GM19468 (cell line): ENCODE measurements around the gene CYP11A1.
A peak's percentile ranks its signal among the peaks of the same experiment; 100 is the strongest.

ENCODE experiments used
- ATAC-seq: cut with Tn5 transposase; IDR thresholded peaks from one replicate; pipeline ENCODE4 v1.9.1; 2021; ENCODE audit warnings: mild to moderate bottlenecking, moderate library complexity, moderate number of reproducible peaks; ENCODE audit not compliant: unreplicated experiment; ENCODE audit errors: extremely low read depth

CYP11A1 gene

DNA sequence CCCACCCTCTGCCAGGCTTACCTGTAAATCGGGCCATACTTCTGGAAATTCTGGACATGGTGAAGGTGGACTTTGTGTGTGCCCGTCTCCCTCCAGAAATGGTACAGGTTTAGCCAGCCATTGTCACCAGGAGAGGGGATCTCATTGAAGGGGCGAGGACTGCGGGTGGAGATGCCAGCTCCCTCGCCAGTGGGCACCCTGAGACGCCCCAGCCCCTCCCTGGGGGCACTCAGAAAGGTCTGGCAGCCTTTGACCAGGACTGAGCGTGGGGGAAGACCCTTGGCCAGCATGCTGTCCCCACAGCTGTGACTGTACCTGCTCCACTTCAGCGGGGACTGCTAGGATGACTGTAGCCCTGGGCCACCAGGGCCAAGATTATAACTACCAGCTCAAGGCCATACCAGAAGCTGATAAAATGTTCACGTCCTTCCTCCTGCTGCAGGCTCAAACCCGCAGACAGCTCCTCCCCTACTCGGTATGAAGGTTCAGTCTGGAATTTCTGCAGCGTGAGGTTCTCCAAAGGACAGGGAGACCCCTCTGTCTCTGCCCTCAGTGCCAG is at the start of gene CYP11A1:
Gene CYP11A1, minus strand, starts transcription at position 351 of the 559 bp plus-strand sequence. Its CDS starts 61 bp downstream, at position 290.
- ATAC-seq: no peak

GRCh38 chr15:74417225-74417624 is 49.8 kb upstream of the CYP11A1 start:
- ATAC-seq: no peak

DNA sequence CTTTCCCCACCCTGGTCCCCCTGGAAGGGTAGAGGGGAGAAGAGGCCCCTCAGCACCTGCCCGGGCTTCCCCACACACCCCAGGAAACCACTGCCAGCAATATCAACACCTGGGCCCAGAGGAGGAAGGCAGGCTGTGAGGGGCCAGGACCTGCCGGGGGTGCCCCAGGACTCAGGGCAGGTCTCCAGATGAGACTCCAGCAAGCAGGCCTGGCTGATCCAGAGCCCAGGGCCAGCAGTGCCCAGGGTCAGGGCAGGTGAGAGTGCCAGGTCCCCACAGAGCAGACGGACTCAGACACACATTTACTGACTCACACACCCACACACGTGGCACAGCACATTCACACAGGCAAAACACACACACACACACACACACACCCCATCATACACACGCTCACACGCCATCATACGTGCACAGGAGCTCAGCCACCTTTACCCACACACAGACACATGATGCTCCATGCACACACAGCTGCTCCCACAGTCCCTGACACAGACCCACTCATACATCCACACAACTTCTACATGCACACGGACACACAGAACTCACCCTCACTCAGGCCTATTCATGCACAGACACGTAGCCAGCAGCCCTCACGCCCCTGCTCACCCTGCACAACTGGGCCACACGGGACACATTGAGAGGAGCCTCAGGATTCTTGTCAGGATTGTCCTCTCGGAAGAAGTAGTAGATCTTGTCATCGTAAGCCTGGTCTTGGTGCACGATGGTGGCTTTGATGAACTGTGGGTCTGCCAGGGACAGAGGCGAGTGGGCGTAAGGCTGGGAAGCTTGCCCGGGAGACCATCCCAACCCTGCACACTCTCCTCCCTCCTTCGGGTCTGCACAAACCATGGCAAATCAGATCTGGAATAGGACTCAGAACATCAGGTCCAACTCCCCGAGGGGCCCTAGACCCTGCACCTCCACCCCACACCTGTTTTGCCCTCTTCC is 48.8 kb upstream of the CYP11A1 start:
- ATAC-seq: no peak

- ATAC-seq: no peak
Measured at GRCh38 chr15:74414603-74415338, 47.3 kb upstream of the CYP11A1 start.

GRCh38 chr15:74414081-74414580 is 46.7 kb upstream of the CYP11A1 start:
- no peak for ATAC-seq

GRCh38 chr15:74413350-74414080 is 46.1 kb upstream of the CYP11A1 start:
- ATAC-seq: no peak

- no peak for ATAC-seq
Measured at GRCh38 chr15:74412159-74412558, 44.7 kb upstream of the CYP11A1 start.

DNA sequence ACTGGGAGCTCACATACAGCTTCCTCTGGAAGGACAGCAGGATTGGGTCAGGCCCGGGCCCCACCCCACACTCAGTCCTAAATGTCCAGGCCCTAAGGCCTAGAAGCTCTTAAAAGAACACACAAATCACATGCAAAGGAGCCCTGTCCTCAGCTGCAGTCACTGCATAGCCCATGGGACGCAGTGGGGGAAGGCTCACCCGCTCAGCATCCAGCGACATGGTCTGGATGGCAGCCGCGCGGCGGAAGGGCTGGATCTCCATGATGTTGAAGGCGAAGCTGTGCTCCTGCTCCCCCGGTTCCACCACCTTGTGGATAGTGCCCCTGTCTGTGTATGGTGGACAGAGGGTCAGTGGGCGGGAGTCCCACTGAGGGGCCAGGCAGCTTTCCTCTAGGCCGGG is 44.2 kb upstream of the CYP11A1 start:
- no peak for ATAC-seq

DNA sequence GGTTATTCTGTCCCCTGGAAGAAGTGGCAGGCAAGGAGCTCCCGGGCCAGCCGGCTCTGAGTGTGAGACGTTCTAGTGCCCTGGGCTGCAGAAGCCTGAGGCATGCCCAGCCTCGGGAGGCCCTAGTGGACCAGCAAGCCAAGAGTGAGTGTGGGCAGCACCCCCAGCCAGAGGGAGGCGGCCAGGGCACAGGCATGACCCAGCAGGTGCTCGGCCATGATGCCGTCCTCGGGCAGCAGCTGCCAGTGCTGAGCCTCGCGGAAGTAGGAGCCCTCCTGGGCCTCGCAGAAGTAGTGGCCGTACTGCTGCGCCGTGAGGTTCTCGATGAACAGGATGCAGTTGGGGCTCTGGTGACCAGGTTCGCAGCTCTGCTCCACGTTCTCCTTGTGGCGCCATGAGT is 43.1 kb upstream of the CYP11A1 start:
- ATAC-seq: no peak

- ATAC-seq: no peak
Measured at GRCh38 chr15:74409225-74409624, 41.8 kb upstream of the CYP11A1 start.

DNA sequence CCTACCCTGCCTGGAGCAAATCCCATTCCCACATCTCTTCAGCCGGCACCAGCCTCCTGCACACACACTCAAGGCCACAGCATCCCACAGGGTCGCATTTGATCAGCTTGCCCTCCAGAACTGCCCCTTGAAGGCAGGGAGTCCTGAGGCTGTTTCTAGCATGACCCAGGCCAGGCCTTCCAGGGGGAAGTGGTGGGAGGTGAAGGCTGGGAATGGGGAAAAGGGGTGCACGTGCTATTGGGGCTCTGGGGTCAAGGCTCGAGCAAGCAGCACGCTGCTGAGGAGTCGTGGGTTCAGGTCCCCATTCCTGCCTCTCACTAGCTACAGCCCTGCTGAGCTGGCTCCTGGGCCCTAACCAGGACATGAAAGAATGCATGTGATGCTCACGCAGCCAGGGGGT is 41.4 kb upstream of the CYP11A1 start:
- ATAC-seq: no peak

DNA sequence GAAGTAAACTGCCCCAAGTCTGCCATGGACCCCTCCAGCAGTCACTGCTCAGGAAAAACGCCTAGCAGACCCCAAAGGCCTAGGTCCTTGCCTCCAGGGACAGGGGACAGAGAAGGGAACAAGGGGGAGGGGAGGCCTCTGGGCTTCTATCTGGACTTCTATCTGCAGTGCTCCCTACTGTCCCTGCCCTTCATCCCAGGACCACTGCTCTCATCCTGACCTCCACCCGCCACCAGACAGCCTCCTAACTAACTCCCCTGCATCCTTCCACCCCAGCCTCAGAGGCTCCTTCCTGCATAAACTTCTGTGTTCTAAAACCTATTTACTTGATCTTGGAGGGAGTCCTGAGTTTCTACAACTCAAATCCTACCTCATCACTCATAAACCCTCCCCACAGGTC is 40.9 kb upstream of the CYP11A1 start:
- no peak for ATAC-seq

DNA sequence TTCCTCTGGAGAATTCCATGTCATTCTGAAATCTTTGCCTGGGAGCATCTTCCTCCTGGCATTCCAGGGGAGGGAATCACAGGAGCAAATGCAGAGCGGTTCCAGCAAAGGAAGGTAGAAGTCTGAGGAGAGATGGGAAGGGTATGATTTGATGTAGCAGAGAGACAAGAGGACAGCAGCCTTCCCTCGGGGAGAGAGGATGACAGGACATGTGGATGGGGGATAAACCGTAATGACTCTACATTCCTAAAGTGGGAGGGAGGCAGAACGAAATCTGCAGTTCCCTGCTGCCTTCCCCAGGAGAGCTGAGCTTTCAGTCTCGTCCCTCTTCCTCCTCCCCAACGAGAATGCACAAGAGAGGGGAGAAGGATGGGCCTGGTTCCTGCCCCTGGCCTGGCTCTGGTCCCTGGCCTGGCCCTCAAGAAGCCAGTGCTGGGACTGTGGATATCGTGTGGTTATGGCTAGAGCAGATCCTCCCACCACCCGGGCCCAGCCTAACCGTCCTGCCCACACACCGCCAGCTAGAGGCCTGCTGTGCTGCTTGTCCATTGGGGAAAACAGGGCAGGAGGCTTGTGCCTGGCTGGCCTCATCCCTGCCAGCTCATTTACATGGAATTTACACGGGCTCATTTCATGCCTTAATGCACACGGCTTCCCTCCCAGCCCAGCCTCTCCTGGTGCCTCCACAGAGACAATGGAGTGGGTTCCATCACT is 39.7 kb upstream of the CYP11A1 start:
- no peak for ATAC-seq

DNA sequence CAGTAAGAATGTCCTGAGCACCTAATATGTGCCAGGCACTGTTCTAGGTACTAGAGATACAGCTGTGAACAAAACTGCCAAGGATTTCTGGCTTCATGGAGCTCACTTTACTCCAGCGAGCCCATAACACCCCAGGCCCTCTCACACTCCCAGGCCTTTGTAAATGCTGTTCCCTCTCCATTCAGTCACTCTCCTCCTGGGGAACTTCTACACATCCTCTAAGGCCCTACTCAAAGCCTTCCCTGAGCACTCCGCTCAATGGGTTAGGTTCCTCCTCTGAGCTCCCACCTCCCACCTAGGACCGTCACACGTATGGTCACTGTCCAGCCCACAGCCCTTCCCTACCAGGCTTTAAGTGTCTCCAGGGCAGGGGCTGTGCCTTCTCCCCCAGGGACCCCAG is 39.1 kb upstream of the CYP11A1 start:
- ATAC-seq: no peak

GRCh38 chr15:74405823-74406222 is 38.4 kb upstream of the CYP11A1 start:
- no peak for ATAC-seq

GRCh38 chr15:74403991-74404563 is 36.6 kb upstream of the CYP11A1 start:
- no peak for ATAC-seq

GRCh38 chr15:74403588-74403919 is 36.1 kb upstream of the CYP11A1 start:
- no peak for ATAC-seq

GRCh38 chr15:74402873-74403587 is 35.6 kb upstream of the CYP11A1 start:
- ATAC-seq: peak; percentile 28
